ENCODE results near the gene CD63. TPM values are rescaled to one million over a fixed set of nuclear protein-coding genes. Genes with fewer than 3 reads are reported as not detected.

CD63 gene
- total and polyA plus RNA-seq, 2 of the 13 experiments (the other 11 are each of a cell fraction or from before 2014, with no cell fraction given): 234 to 277 TPM

DNA sequence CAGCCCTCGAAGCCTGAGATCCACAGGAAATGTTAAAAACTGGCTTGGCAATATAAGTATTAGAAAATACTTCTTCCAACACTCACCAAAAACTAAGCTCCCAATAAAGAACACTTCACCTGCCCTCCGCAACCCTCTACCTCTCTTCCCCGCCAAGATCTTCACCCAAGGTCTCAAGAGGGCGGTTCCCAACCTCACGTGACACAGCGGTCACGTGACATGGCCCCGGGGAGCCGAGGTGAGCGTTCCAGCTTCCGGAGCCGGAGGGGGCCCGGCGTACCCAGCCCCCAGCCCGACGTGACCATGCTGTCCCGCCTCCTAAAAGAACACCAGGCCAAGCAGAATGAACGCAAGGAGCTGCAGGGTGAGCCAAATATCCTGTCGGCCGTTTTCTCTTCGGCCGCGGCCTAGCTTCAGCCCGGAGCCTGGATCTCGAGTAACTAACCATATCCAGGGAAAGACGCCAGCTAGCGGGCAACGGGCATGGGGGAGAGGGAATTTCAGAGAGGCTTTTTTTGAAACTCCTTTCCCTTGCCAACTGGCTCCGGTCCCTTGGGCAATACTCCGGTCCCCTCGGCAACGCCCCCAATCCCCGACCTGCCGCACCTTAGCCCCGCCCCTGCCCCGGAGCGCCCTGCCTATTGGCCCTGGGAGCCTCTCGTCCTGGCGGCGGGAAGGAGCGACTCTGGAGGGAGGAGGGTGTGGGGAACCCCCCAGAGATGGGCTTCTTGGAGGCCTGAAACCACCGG is 12.8 kb downstream of the CD63 start, which contains the start of gene BLOC1S1 (continued):
- TF ChIP-seq, protein P1, sequence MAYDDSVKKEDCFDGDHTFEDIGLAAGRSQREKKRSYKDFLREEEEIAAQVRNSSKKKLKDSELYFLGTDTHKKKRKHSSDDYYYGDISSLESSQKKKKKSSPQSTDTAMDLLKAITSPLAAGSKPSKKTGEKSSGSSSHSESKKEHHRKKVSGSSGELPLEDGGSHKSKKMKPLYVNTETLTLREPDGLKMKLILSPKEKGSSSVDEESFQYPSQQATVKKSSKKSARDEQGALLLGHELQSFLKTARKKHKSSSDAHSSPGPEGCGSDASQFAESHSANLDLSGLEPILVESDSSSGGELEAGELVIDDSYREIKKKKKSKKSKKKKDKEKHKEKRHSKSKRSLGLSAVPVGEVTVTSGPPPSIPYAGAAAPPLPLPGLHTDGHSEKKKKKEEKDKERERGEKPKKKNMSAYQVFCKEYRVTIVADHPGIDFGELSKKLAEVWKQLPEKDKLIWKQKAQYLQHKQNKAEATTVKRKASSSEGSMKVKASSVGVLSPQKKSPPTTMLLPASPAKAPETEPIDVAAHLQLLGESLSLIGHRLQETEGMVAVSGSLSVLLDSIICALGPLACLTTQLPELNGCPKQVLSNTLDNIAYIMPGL (CRISPR knock-in tag; IDR thresholded peaks at IDR 0.05; ENCODE audit: borderline replicate concordance in 1 of 2, low read depth in 1 of 2): peak; percentile 83; a peak in 3 of 4 replicates
- no peak for TF ChIP-seq NFE2L1 (CRISPR knock-in tag; IDR thresholded peaks at IDR 0.05; ENCODE audit: borderline replicate concordance)
- peak; percentile 55 for TF ChIP-seq NCOA2 (CRISPR knock-in tag; IDR thresholded peaks at IDR 0.05)
- 0 out of 2 replicates have a peak, but pooled peaks have one; percentile 17 for TF ChIP-seq ZBTB1 (CRISPR knock-in tag; IDR thresholded peaks at IDR 0.05; ENCODE audit: borderline replicate concordance)
- no peak for TF ChIP-seq AGO2 (optimal IDR thresholded peaks at IDR 0.05; ENCODE audit: low read depth, low read length)
- peak; percentile 67 for TF ChIP-seq SP2 (CRISPR knock-in tag; IDR thresholded peaks at IDR 0.05)
- no peak; the same call in 1 of the 2 replicates for TF ChIP-seq ZSCAN31 (CRISPR knock-in tag; IDR thresholded peaks at IDR 0.05; ENCODE audit: low read depth)
- TF ChIP-seq GLI4 (CRISPR knock-in tag; IDR thresholded peaks at IDR 0.05; ENCODE audit: borderline replicate concordance): 0 out of 2 replicates have a peak, but pooled peaks have one; percentile 32
- TF ChIP-seq RFX5 (IDR thresholded peaks at IDR 0.05; ENCODE audit: low read depth, low read length): no peak
- TF ChIP-seq ZNF562 (CRISPR knock-in tag; IDR thresholded peaks at IDR 0.05; ENCODE audit: borderline replicate concordance): no peak
- no peak for TF ChIP-seq ZNF75D (CRISPR knock-in tag; IDR thresholded peaks at IDR 0.05; ENCODE audit: borderline replicate concordance)
- peak; percentile 95 for TF ChIP-seq PHF8 (CRISPR knock-in tag; IDR thresholded peaks at IDR 0.05)
- no peak for TF ChIP-seq KLF13 (CRISPR knock-in tag; IDR thresholded peaks at IDR 0.05)
- no peak for TF ChIP-seq FIP1L1 (IDR thresholded peaks at IDR 0.05; ENCODE audit: borderline replicate concordance, insufficient read depth, low read depth, low read length)
- TF ChIP-seq, protein P2, sequence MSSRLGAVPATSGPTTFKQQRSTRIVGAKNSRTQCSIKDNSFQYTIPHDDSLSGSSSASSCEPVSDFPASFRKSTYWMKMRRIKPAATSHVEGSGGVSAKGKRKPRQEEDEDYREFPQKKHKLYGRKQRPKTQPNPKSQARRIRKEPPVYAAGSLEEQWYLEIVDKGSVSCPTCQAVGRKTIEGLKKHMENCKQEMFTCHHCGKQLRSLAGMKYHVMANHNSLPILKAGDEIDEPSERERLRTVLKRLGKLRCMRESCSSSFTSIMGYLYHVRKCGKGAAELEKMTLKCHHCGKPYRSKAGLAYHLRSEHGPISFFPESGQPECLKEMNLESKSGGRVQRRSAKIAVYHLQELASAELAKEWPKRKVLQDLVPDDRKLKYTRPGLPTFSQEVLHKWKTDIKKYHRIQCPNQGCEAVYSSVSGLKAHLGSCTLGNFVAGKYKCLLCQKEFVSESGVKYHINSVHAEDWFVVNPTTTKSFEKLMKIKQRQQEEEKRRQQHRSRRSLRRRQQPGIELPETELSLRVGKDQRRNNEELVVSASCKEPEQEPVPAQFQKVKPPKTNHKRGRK (CRISPR knock-in tag; IDR thresholded peaks at IDR 0.05): no peak
- TF ChIP-seq SMAD1 (CRISPR knock-in tag; IDR thresholded peaks at IDR 0.05; ENCODE audit: borderline replicate concordance, low read depth): peak; percentile 31; the same call in 1 of the 2 replicates
- TF ChIP-seq MZF1 (CRISPR knock-in tag; IDR thresholded peaks at IDR 0.05; ENCODE audit: borderline replicate concordance): no peak
- TF ChIP-seq MATR3 (CRISPR knock-in tag; IDR thresholded peaks at IDR 0.05): no peak
- no peak; the same call in 1 of the 2 replicates for TF ChIP-seq ZMAT3 (CRISPR knock-in tag; conservative IDR thresholded peaks at IDR 0.05)
- TF ChIP-seq ZNF253 (CRISPR knock-in tag; IDR thresholded peaks at IDR 0.05; ENCODE audit: borderline replicate concordance): 0 out of 2 replicates have a peak, but pooled peaks have one; percentile 52
- TF ChIP-seq SSRP1 (CRISPR knock-in tag; IDR thresholded peaks at IDR 0.05): no peak; the same call in 1 of the 2 replicates
- TF ChIP-seq TCF7 (IDR thresholded peaks at IDR 0.05; ENCODE audit: low read depth): no peak
- no peak for TF ChIP-seq ZNF382 (CRISPR knock-in tag; IDR thresholded peaks at IDR 0.05; ENCODE audit: borderline replicate concordance)
- no peak for TF ChIP-seq ZNF180 (CRISPR knock-in tag; IDR thresholded peaks at IDR 0.05; ENCODE audit: borderline replicate concordance, low read depth)
- no peak for TF ChIP-seq GFI1 (CRISPR knock-in tag; IDR thresholded peaks at IDR 0.05; ENCODE audit: borderline replicate concordance)
- TF ChIP-seq, protein P3, sequence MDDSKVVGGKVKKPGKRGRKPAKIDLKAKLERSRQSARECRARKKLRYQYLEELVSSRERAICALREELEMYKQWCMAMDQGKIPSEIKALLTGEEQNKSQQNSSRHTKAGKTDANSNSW (CRISPR knock-in tag; IDR thresholded peaks at IDR 0.05; ENCODE audit: borderline replicate concordance): no peak
- 0 out of 2 replicates have a peak, but pooled peaks have one; percentile 29 for TF ChIP-seq RARA (CRISPR knock-in tag; IDR thresholded peaks at IDR 0.05)
- no peak for TF ChIP-seq NFYB (CRISPR knock-in tag; IDR thresholded peaks at IDR 0.05)

Data from HepG2 (cell line).